Measurements from ENCODE around the gene RAP1B.

Gene RAP1B

DNA sequence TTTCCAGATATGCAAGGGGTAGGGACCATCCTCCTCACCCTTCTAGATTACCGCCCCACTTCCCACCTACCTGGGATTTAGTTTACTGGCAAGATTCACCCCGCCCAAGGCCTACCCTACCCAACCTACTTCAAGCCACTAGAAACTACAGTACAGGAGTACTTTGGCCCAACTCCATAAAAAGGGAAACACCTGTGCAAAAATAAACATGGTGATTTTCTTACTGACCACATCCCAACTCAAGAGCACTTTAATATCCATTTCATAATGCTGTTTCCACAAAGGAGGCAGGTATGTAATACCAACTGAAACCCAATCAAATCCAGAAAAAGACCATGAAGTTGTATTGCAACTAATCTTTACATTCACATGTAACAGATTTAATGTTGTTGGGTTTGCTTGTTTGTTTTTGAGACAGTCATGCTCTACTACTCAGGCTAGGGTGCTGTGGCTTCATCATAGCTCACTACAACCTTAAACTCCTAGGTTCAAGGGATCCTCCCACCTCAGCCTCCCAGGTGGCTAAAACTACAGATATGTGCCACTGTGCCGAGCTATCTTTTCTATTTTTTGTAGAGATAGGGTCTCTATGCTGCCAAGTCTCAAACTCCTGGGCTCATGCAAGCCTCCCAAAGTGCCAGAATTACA is 41.7 kb upstream of the RAP1B start:
- TF ChIP-seq TAF1 (IDR thresholded peaks at IDR 0.05; ENCODE audit: borderline replicate concordance, insufficient read depth, low read length) (no peak), SIN3A (IDR thresholded peaks at IDR 0.05; ENCODE audit: borderline replicate concordance, insufficient read depth, low read length) (no peak), POLR2AphosphoS5 (IDR thresholded peaks at IDR 0.05; ENCODE audit: low read depth, low read length) (no peak), FOXP2 (optimal IDR thresholded peaks at IDR 0.05; ENCODE audit: borderline replicate concordance, extremely low read depth, extremely low read length, insufficient read depth) (no peak)
- TF ChIP-seq, protein P1, sequence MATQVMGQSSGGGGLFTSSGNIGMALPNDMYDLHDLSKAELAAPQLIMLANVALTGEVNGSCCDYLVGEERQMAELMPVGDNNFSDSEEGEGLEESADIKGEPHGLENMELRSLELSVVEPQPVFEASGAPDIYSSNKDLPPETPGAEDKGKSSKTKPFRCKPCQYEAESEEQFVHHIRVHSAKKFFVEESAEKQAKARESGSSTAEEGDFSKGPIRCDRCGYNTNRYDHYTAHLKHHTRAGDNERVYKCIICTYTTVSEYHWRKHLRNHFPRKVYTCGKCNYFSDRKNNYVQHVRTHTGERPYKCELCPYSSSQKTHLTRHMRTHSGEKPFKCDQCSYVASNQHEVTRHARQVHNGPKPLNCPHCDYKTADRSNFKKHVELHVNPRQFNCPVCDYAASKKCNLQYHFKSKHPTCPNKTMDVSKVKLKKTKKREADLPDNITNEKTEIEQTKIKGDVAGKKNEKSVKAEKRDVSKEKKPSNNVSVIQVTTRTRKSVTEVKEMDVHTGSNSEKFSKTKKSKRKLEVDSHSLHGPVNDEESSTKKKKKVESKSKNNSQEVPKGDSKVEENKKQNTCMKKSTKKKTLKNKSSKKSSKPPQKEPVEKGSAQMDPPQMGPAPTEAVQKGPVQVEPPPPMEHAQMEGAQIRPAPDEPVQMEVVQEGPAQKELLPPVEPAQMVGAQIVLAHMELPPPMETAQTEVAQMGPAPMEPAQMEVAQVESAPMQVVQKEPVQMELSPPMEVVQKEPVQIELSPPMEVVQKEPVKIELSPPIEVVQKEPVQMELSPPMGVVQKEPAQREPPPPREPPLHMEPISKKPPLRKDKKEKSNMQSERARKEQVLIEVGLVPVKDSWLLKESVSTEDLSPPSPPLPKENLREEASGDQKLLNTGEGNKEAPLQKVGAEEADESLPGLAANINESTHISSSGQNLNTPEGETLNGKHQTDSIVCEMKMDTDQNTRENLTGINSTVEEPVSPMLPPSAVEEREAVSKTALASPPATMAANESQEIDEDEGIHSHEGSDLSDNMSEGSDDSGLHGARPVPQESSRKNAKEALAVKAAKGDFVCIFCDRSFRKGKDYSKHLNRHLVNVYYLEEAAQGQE (IDR thresholded peaks at IDR 0.05; ENCODE audit: insufficient read depth in 1 of 2, low read depth in 2 of 2, low read length in 2 of 2) = no peak

DNA sequence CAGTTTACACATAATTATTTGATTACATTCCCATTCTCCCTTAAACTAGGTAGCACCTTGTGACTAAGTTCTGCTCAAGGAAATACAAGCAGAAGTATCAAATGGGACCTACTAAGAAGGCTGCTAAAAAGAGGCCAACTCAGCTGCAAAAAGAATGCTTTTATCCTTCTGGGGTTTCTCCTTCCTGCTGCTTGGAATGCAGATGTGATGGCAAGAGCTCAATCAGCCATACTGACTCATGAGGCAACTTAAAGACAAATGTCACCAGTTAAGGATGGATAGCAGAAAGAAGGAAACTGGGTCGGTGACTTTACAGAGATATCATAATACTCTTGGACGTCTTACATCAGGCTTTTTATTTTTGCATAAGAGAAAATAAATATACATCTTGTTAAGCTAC is 38.0 kb upstream of the RAP1B start:
- no peak for TF ChIP-seq SIN3A (IDR thresholded peaks at IDR 0.05; ENCODE audit: borderline replicate concordance, insufficient read depth, low read length)
- TF ChIP-seq POLR2AphosphoS5 (IDR thresholded peaks at IDR 0.05; ENCODE audit: low read depth, low read length) = no peak
- TF ChIP-seq, protein P1 (IDR thresholded peaks at IDR 0.05; ENCODE audit: insufficient read depth in 1 of 2, low read depth in 2 of 2, low read length in 2 of 2) = no peak
- no peak for TF ChIP-seq FOXP2 (optimal IDR thresholded peaks at IDR 0.05; ENCODE audit: borderline replicate concordance, extremely low read depth, extremely low read length, insufficient read depth)

DNA sequence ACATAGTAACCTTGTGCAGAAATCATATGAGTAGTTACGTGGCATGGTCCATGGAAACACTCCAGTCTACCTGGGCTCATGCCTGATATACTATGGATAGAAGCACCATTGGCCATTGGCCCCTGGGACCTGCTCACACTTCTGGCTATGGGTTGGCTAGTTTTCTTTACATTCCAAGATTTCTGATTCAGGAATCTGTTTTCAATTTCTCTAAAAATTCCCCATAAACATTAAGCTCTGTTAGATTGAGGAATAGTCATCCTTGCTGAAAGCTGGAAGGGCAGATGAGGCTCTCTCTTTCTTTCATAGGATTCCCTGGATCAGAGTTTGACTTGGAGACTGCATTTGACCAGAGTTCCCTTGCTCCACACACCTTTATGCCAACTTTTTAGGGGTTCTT is 37.3 kb upstream of the RAP1B start:
- no peak for TF ChIP-seq TAF1 (IDR thresholded peaks at IDR 0.05; ENCODE audit: borderline replicate concordance, insufficient read depth, low read length)
- no peak for TF ChIP-seq FOXP2 (optimal IDR thresholded peaks at IDR 0.05; ENCODE audit: borderline replicate concordance, extremely low read depth, extremely low read length, insufficient read depth)
- TF ChIP-seq, protein P1 (IDR thresholded peaks at IDR 0.05; ENCODE audit: insufficient read depth in 1 of 2, low read depth in 2 of 2, low read length in 2 of 2) = no peak
- TF ChIP-seq POLR2AphosphoS5 (IDR thresholded peaks at IDR 0.05; ENCODE audit: low read depth, low read length) = no peak
- no peak for TF ChIP-seq SIN3A (IDR thresholded peaks at IDR 0.05; ENCODE audit: borderline replicate concordance, insufficient read depth, low read length)

DNA sequence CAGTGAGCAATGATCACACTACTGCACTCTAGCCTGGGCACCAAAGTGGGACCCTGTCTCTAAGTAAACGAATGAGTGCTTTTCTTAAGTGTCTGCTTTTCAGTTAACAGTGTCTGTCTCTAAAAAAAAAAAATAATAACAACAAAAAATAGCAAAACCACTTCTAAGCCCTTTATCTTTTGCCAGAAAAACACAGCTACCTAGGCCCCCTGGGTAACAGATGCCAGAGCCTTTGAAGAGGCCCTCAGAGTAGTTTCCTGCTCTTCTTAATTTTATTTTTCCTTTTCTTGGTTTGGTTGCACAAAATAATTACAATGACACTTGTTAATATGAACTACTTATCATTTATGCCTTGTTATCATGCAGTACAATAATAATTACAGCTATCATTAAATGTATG is 32.8 kb upstream of the RAP1B start:
- TF ChIP-seq, protein P1 (IDR thresholded peaks at IDR 0.05; ENCODE audit: insufficient read depth in 1 of 2, low read depth in 2 of 2, low read length in 2 of 2) = no peak
- TF ChIP-seq FOXP2 (optimal IDR thresholded peaks at IDR 0.05; ENCODE audit: borderline replicate concordance, extremely low read depth, extremely low read length, insufficient read depth) = no peak

DNA sequence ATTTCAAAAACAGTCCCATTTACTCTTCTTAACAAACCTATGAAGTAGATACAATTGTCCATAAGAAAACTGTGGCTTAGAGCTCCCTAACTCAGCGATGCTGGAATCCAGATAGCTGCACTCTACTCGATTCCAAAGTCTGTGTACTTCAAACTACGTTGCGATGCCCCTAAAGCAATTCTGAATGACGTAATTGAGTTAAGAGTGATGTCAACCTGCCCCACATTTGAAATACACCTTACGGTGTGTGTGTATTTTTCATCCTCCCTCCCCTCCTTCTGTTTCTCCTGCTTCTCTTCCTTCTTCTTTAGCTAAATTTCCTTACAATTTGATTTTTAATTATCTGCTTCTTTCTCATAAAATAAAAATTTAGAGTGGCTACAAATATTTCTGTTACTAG is 31.9 kb upstream of the RAP1B start:
- TF ChIP-seq TAF1 (IDR thresholded peaks at IDR 0.05; ENCODE audit: borderline replicate concordance, insufficient read depth, low read length) (no peak), POLR2AphosphoS5 (IDR thresholded peaks at IDR 0.05; ENCODE audit: low read depth, low read length) (no peak), FOXP2 (optimal IDR thresholded peaks at IDR 0.05; ENCODE audit: borderline replicate concordance, extremely low read depth, extremely low read length, insufficient read depth) (no peak), SIN3A (IDR thresholded peaks at IDR 0.05; ENCODE audit: borderline replicate concordance, insufficient read depth, low read length) (no peak)
- TF ChIP-seq, protein P1 (IDR thresholded peaks at IDR 0.05; ENCODE audit: insufficient read depth in 1 of 2, low read depth in 2 of 2, low read length in 2 of 2) = no peak
